ENCODE data around the gene NPPA.

NPPA gene

GRCh38 chr1:11882814-11883538, 35.4 kb upstream of the NPPA start:
- Histone ChIP-seq H3K9ac (ENCODE audit: low read length) (no peak overlapping the region), H3K9me3 (ENCODE audit: low read length) (no peaks in the 10 kb centered on the region), H3K27ac (ENCODE audit: low read depth, low read length, poor library complexity, severe bottlenecking) (no peak overlapping the region), H3F3A (ENCODE audit: insufficient read depth, low read length) (no peaks in the 10 kb centered on the region), H3K36me3 (ENCODE audit: insufficient read depth, low read length) (no peaks in the 10 kb centered on the region), H3K79me2 (ENCODE audit: insufficient read depth, low read length) (no peaks in the 10 kb centered on the region), H3K4me2 (ENCODE audit: low read length) (no peak overlapping the region), H2AFZ (ENCODE audit: low read length) (no peak overlapping the region), H4K20me1 (ENCODE audit: insufficient read depth, low read length) (no peaks in the 10 kb centered on the region), H3K4me1 (ENCODE audit: insufficient read depth, low read length, severe bottlenecking) (no peaks in the 10 kb centered on the region), H3K4me3 (ENCODE audit: low read depth, low read length, poor library complexity, severe bottlenecking) (no peak overlapping the region), H3K9me2 (ENCODE audit: low read depth, low read length) (no peaks in the 10 kb centered on the region), H3K27me3 (ENCODE audit: insufficient read depth, low read length) (peaks cover 19% of the 10 kb centered on the region; the same call in 1 of the 2 replicates)
- TF ChIP-seq, protein P1, sequence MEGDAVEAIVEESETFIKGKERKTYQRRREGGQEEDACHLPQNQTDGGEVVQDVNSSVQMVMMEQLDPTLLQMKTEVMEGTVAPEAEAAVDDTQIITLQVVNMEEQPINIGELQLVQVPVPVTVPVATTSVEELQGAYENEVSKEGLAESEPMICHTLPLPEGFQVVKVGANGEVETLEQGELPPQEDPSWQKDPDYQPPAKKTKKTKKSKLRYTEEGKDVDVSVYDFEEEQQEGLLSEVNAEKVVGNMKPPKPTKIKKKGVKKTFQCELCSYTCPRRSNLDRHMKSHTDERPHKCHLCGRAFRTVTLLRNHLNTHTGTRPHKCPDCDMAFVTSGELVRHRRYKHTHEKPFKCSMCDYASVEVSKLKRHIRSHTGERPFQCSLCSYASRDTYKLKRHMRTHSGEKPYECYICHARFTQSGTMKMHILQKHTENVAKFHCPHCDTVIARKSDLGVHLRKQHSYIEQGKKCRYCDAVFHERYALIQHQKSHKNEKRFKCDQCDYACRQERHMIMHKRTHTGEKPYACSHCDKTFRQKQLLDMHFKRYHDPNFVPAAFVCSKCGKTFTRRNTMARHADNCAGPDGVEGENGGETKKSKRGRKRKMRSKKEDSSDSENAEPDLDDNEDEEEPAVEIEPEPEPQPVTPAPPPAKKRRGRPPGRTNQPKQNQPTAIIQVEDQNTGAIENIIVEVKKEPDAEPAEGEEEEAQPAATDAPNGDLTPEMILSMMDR (IDR thresholded peaks at IDR 0.05; ENCODE audit: low read length): no peak
- no peak for TF ChIP-seq EZH2 (IDR thresholded peaks at IDR 0.05; ENCODE audit: borderline replicate concordance, low read length)

GRCh38 chr1:11881749-11882441, 34.3 kb upstream of the NPPA start:
- no peaks in the 10 kb centered on the region for H3K9me3 ChIP-seq (ENCODE audit: low read length)
- TF ChIP-seq EZH2 (IDR thresholded peaks at IDR 0.05; ENCODE audit: borderline replicate concordance, low read length): no peak
- TF ChIP-seq, protein P1 (IDR thresholded peaks at IDR 0.05; ENCODE audit: low read length): no peak
- no peaks in the 10 kb centered on the region for H4K20me1 ChIP-seq (ENCODE audit: insufficient read depth, low read length)
- H2AFZ ChIP-seq (ENCODE audit: low read length): no peak overlapping the region
- H3K4me1 ChIP-seq (ENCODE audit: insufficient read depth, low read length, severe bottlenecking): no peaks in the 10 kb centered on the region
- H3K9me2 ChIP-seq (ENCODE audit: low read depth, low read length): no peaks in the 10 kb centered on the region
- no peak overlapping the region for H3K4me3 ChIP-seq (ENCODE audit: low read depth, low read length, poor library complexity, severe bottlenecking)
- no peak overlapping the region for H3K27ac ChIP-seq (ENCODE audit: low read depth, low read length, poor library complexity, severe bottlenecking)
- no peaks in the 10 kb centered on the region for H3F3A ChIP-seq (ENCODE audit: insufficient read depth, low read length)
- H3K9ac ChIP-seq (ENCODE audit: low read length): no peak overlapping the region
- peaks cover 19% of the 10 kb centered on the region; the same call in 1 of the 2 replicates for H3K27me3 ChIP-seq (ENCODE audit: insufficient read depth, low read length)
- H3K36me3 ChIP-seq (ENCODE audit: insufficient read depth, low read length): no peaks in the 10 kb centered on the region
- H3K4me2 ChIP-seq (ENCODE audit: low read length): no peak overlapping the region
- H3K79me2 ChIP-seq (ENCODE audit: insufficient read depth, low read length): no peaks in the 10 kb centered on the region

GRCh38 chr1:11880911-11881748, 33.5 kb upstream of the NPPA start:
- no peaks in the 10 kb centered on the region for H3K4me1 ChIP-seq (ENCODE audit: insufficient read depth, low read length, severe bottlenecking)
- no peaks in the 10 kb centered on the region for H3F3A ChIP-seq (ENCODE audit: insufficient read depth, low read length)
- H3K4me2 ChIP-seq (ENCODE audit: low read length): no peak overlapping the region
- no peak overlapping the region for H2AFZ ChIP-seq (ENCODE audit: low read length)
- no peak overlapping the region for H3K27ac ChIP-seq (ENCODE audit: low read depth, low read length, poor library complexity, severe bottlenecking)
- H3K4me3 ChIP-seq (ENCODE audit: low read depth, low read length, poor library complexity, severe bottlenecking): no peak overlapping the region
- no peak for TF ChIP-seq EZH2 (IDR thresholded peaks at IDR 0.05; ENCODE audit: borderline replicate concordance, low read length)
- TF ChIP-seq, protein P1 (IDR thresholded peaks at IDR 0.05; ENCODE audit: low read length): no peak
- no peaks in the 10 kb centered on the region for H3K36me3 ChIP-seq (ENCODE audit: insufficient read depth, low read length)
- no peaks in the 10 kb centered on the region for H3K9me3 ChIP-seq (ENCODE audit: low read length)
- no peaks in the 10 kb centered on the region for H3K79me2 ChIP-seq (ENCODE audit: insufficient read depth, low read length)
- peaks cover 19% of the 10 kb centered on the region; the same call in 1 of the 2 replicates for H3K27me3 ChIP-seq (ENCODE audit: insufficient read depth, low read length)
- H3K9ac ChIP-seq (ENCODE audit: low read length): no peak overlapping the region
- no peaks in the 10 kb centered on the region for H4K20me1 ChIP-seq (ENCODE audit: insufficient read depth, low read length)
- no peaks in the 10 kb centered on the region for H3K9me2 ChIP-seq (ENCODE audit: low read depth, low read length)

All from OCI-LY1 (cell line).